NCI-H1048 (cell line): Measurements from ENCODE around the gene ERO1B.
"Not testable (repeated sequence)": the region's sequence is repeated elsewhere in the genome, so short reads cannot be mapped to it uniquely, and the experiment has no call there.

Source experiments
- DNase-seq: peaks from one replicate; lab custom pipeline; 2025; lab: John Stamatoyannopoulos, UW

ERO1B gene

DNA sequence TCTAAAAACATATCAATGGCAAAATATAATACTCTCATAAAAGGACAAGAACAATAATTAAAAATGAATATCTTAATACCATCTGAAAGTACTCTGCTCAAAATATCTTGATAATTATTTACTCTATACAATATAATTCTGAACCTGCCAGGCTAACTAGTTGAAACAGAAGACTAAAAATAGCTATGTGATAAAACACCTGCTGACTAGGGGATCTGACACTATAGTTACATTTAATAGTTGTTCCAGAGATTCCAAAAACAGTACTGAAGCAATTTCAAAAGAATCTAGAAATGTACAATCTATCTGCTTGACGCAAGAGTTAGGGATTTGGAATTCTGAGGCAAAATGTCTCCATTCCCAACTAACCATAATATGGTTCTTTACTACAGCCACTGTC is 30.2 kb downstream of the ERO1B start:
- no peak for DNase-seq

DNA sequence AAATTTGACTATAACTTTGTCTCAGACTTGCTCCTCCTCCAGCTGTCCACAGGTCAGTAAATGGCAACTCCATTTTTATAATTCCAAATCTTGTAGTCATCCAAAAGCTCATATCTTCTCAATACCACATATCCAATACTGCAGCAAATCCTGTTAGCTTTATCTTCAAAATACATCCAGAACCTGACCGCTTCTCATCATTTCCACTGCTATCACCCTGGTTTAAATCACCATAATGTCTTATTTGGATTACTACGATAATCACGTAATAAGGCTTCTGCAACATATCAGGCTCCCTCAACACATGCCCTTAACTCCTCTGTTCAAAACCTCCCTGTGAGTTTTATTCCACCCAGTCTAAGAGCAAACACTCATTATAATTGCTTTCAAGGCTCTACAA is 34.5 kb downstream of the ERO1B start:
- no peak for DNase-seq

GRCh38 chr1:236242568-236242967 is 39.2 kb downstream of the ERO1B start:
- no peak for DNase-seq

DNA sequence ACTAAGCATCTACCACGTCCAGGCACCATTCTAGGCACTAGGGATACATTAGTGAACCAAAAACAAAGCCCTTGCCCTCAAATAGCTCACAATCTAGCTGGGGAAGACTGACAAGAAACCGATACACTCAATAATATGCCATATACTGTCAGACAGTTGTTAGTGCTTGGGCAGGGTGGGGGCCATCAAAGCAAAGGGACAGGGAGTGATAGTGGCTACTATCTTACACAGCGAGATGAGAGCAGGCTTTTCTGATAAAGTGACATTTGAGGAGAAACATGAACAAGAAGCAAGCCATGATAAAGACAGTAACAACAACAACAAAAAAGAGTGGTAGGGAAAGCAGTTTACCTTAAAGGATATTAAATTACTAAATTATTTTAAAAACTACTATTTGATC is 41.1 kb downstream of the ERO1B start:
- DNase-seq: no peak

DNA sequence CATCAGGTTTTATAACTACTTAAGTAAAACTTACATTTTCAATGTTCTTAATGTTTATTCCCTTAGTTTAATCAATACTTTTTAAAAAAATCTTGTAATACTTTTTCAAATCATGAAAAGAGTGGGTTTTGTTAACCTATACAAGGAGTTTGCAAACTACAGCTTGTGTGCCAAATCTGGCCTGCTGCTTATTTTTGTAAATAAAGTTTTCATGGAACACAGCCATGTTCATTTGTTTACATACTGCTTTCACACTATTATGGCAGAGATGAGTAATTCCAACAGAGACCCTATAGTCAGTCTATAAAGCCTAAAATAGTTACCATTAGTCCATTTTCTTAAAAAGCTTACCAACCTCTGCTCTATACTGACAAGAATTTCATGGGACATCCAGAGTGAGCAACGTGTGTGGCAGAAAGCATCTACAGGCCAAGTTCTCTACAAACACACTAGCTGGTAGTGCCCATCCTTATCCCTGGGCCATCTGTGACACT is 42.6 kb downstream of the ERO1B start:
- no peak for DNase-seq

GRCh38 chr1:236235116-236235515 is 46.6 kb downstream of the ERO1B start:
- DNase-seq: no peak

DNA sequence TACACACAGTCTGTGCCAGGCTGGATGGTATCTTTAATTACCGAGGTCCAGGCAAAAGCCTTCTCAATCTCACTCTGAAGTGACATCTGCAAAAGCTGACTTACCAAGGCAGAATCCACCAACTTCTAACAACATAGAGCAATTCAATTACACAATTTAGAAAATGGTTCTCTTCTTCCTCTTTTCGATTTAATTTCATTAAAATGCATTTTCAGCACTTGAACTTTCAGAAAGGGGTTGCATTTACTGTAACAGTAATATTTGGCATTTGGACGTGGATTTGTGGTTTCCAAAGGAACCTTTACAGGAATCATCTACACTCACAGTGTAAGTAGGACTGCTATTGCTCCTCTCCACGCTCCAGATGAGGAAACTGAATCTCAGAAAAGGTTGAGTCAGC is 53.3 kb downstream of the ERO1B start:
- no peak for DNase-seq

DNA sequence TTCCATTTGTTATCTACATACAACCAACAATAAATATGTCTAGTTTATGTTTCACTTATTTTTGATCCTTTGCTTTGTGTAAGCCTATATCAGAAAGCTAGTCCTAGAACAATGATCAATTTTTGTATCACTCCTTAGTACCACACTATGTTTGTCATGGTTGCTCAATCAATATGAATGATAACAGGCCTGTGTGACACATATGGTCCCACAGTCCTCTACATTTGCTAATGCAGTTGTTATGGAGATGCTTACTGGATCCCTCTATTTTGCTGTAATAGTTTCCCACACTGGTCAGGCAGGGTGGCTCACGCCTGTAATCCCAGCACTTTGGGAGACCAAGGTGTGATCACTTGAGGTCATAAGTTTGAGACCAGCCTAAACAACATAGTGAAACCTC is 59.1 kb downstream of the ERO1B start:
- DNase-seq: no peak

DNA sequence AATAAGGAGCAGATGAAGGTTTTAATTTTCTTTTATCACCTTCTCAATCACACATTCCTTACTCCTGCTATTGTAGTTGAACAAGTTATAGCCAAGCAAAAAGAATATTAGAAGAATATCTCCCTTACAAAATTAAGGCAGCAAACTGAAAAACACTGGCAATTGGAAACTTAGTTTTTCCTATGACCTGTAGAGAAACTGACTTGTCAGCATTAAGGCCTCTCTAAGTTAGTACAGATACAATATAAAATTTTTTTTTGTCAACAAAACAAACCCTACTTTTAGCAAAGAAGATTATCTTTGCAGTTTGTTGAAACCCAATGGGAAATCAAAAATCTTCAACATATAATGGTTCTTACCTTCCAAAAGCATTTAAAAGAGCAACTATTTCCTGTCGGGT is 61.3 kb downstream of the ERO1B start:
- DNase-seq: no peak

- no peak for DNase-seq
Measured at GRCh38 chr1:236214761-236215160, 67.0 kb downstream of the ERO1B start.

DNA sequence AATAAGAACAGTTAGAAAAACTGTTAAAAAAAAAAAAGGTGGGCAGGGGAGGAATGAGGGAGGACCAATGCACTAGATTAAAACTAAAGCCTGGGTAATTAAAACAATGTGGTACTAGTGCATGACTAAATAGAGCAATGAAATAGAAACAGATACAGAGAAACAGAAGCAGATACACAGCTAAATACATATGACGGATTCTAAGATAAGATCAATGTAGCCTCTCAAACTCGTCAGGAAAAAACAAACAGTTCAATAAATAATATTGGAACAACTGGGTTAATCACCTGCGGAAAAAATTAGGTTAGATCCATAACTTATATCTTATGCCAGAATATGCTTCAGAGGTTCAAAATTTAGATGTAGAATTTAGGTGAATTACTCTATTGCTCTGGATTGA is 68.2 kb downstream of the ERO1B start:
- no peak for DNase-seq

DNA sequence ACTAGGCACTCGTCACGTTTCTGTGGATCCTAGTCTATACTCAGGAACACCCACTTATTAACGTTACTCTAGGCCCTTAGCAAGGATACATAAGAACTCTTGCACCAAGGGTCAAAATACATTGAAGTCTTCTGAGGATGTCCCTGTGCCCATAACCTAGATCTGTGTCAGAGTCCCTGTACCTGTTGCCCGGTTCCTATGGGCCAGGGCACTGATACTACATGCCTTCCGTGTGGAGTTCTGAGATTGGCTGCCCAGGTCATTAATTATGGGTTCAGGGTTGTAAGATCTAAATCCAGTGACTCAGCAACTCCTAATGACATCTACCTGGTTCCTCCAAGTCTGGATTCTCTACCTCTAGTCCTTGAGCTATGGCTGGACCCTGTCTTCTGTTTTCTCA is 69.9 kb downstream of the ERO1B start:
- DNase-seq: no peak

DNA sequence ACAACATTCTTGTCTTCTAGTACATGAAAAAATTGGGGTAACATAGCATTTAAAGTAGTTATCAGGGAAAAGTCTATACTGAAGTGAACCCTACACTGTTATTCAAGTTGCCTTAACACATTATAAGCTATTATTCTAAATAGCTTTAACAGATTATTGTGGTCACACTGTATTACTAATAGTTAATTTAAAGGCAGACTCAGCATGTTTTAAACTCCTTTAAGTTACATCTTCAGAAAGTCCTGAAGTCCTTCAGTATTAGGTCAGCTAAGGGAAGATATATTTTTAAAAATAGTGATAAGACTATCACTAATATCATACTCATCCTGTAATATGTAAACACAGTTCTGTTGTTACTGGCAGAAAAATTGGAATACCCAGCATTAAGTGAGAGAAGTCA is 72.0 kb downstream of the ERO1B start:
- no peak for DNase-seq

DNA sequence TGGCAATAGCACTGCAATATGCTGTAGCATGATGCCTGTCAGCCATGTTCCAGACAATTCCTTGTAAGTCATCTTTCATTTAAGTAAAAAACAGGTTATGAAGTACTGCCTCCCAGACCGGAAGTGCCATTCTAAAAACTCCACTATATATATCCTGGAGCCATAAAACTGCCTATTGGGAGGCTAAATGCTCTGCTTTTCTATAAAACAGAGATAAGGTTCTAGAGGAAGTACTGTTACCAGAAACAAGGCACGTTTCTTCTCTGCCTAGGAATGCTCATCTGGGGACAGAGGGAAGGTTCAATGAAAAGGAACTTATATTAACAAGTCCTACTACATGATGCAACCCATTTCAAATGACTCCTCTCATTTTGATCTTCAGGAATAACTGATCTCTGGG is 72.6 kb downstream of the ERO1B start:
- DNase-seq: no peak

DNA sequence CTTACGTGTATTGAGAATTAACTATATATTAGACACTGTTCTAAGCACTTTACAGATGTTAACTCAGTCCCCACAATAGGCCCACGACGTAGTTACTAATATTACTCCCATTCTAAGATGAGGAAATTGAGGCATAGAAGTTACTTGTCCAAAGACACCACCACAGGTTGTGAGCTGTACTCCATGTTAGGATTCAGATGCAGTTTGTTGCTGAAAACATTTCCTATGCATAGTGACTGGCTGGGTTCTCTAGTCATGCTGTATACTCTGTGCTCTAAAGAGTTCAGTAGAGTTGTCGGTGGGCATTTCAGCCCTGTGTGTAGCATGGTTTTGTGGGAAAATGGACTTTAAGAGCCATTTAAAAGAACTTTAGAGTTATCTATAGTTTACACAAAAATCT is 74.2 kb downstream of the ERO1B start:
- no peak for DNase-seq

- no peak for DNase-seq
Measured at GRCh38 chr1:236207121-236207520, 74.6 kb downstream of the ERO1B start.

- no peak for DNase-seq
Measured at GRCh38 chr1:236206548-236206947, 75.2 kb downstream of the ERO1B start.

- DNase-seq: no peak
Measured at GRCh38 chr1:236204656-236205055, 77.1 kb downstream of the ERO1B start.

GRCh38 chr1:236204039-236204438 is 77.7 kb downstream of the ERO1B start:
- no peak for DNase-seq

DNA sequence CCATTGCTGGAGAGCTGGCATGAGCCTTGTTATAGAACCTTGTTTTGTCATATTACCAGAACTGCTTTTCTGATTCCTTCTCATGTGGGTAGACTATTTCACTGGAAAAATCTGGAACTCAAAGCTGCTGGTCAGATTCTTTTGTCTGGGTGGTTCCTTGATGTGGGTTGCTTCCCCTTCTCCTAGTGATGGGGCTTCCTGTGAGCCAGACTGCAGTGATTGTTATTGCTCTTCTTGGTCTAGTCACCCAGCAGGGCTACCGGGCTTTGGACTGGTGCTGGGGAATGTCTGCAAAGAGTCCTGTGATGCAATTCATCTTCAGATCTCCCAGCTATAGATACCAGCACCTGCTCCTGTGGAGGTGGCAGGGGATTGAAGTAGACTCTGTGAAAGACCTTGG is 80.0 kb downstream of the ERO1B start:
- DNase-seq: no peak

DNA sequence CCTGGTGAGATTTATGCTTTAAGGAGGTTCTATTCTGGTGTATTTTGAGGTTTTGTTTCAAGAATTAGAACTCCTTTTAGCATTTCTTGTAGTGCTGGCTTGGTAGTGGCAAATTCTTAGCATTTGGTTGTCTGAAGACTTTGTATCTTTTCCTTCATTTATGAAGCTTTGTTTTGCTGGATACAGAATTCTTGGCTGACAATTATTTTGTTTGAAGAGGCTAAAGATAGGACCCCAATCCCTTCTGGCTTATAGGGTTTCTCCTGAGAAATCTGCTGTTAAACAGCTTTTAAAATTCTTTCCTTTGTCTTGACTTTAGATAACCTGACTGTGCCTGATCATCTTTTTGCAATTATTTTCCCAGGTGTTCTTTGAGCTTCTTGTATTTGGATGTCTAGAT is 80.8 kb downstream of the ERO1B start:
- DNase-seq: no peak

- no peak for DNase-seq
Measured at GRCh38 chr1:236193184-236193583, 88.6 kb downstream of the ERO1B start.

DNA sequence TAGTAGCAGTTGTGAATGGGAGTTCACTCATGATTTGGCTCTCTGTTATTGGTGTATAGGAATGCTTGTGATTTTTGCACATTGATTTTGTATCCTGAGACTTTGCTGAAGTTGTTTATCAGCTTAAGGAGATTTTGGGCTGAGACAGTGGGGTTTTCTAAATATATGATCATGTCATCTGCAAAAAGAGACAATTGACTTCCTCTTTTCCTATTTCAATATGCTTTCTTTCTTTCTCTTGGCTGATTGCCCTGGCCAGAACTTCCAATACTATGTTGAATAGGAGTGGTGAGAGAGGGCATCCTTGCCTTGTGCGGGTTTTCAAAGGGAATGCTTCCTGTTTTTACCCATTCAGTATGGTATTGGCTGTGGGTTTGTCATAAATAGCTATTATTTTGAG is 93.7 kb downstream of the ERO1B start:
- not testable (repeated sequence) for DNase-seq

DNA sequence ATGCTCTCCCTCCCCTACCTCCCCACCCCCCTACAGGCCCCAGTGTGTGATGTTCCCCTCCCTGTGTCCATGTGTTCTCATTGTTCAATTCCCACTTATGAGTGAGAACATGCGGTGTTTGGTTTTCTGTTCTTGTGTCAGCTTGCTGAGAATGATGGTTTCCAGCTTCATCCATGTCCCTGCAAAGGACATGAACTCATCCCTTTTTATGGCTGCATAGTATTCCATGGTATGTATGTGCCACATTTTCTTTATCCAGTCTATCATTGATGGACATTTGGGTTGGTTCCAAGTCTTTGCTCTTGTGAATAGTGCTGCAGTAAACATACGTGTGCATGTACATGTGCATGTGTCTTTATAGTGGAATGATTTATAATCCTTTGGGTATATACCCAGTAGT is 95.3 kb downstream of the ERO1B start:
- DNase-seq: not testable (repeated sequence)

- no peak for DNase-seq
Measured at GRCh38 chr1:236185687-236186086, 96.1 kb downstream of the ERO1B start.
